Naive thymus-derived CD8-positive, alpha-beta T cell (primary cell): ENCODE measurements around the gene GAGE12F. TPM values are rescaled to one million over a fixed set of nuclear protein-coding genes. Genes with fewer than 3 reads are reported as not detected.

Source experiments
- polyA plus RNA-seq, 3 donors: library from polyadenylated mRNA; unstranded; fragments of 300-500 nt; fragmentation: Illumina TruSeq; gene quantifications; one replicate each; pipeline ENCODE4 v1.2.3, GENCODE V29; 2021
- total RNA-seq, 8 experiments: library from RNA in 2 of 8; stranded (reverse) in 2 of 8; gene quantifications; one replicate each; pipeline ENCODE4 v1.2.3 and lab custom pipeline; 2021 to 2026

The GAGE12F gene
- total and polyA plus RNA-seq, 5 experiments from 2014 or later = not detected

Other genes starting within 250 kb of the GAGE12F start
- not detected for gene GAGE12J, start 238.8 kb upstream of the GAGE12F start, total RNA-seq
- not detected for gene GAGE12J, start 238.8 kb upstream of the GAGE12F start, polyA plus RNA-seq
- gene GAGE13, start 229.3 kb upstream of the GAGE12F start, total RNA-seq = not detected
- gene GAGE13, start 229.3 kb upstream of the GAGE12F start, polyA plus RNA-seq = not detected
- not detected for gene GAGE12C, start 28.7 kb upstream of the GAGE12F start, total RNA-seq
- not detected for gene GAGE12C, start 28.7 kb upstream of the GAGE12F start, polyA plus RNA-seq
- gene GAGE12D, start 19.1 kb upstream of the GAGE12F start, total RNA-seq = not detected
- gene GAGE12D, start 19.1 kb upstream of the GAGE12F start, polyA plus RNA-seq = not detected
- not detected for gene GAGE12E, start 9.6 kb upstream of the GAGE12F start, total RNA-seq
- not detected for gene GAGE12E, start 9.6 kb upstream of the GAGE12F start, polyA plus RNA-seq
- gene GAGE12G, start 9.6 kb downstream of the GAGE12F start, total RNA-seq = not detected
- gene GAGE12G, start 9.6 kb downstream of the GAGE12F start, polyA plus RNA-seq = not detected
- gene GAGE12H, start 19.1 kb downstream of the GAGE12F start, total RNA-seq = not detected
- gene GAGE12H, start 19.1 kb downstream of the GAGE12F start, polyA plus RNA-seq = not detected
- not detected for gene GAGE2A, start 28.7 kb downstream of the GAGE12F start, total RNA-seq
- gene GAGE2A, start 28.7 kb downstream of the GAGE12F start, polyA plus RNA-seq = not detected
- not detected for gene GAGE1, start 38.2 kb downstream of the GAGE12F start, total RNA-seq
- not detected for gene GAGE1, start 38.2 kb downstream of the GAGE12F start, polyA plus RNA-seq
- not detected for gene PAGE1, start 135.1 kb downstream of the GAGE12F start, total RNA-seq
- gene PAGE1, start 135.1 kb downstream of the GAGE12F start, polyA plus RNA-seq = not detected